ENCODE results near the gene LARP6.

The LARP6 gene

GRCh38 chr15:70857562-70858285 lies 3.8 kb upstream of the LARP6 start:
- TF ChIP-seq CTCF (conservative IDR thresholded peaks at IDR 0.05; ENCODE audit: low read depth, low read length): no peak
- H3K4me3 ChIP-seq (ENCODE audit: low read length): no peak overlapping the region
- DNase-seq (ENCODE audit: low read depth): no peak

GRCh38 chr15:70856884-70857561 lies 3.1 kb upstream of the LARP6 start:
- no peak overlapping the region for H3K4me3 ChIP-seq (ENCODE audit: low read length)
- DNase-seq (ENCODE audit: low read depth): peak; percentile 91
- no peak for TF ChIP-seq CTCF (conservative IDR thresholded peaks at IDR 0.05; ENCODE audit: low read depth, low read length)

GRCh38 chr15:70856177-70856883 lies 2.4 kb upstream of the LARP6 start:
- no peak for DNase-seq (ENCODE audit: low read depth)
- H3K4me3 ChIP-seq (ENCODE audit: low read length): no peak overlapping the region
- no peak for TF ChIP-seq CTCF (conservative IDR thresholded peaks at IDR 0.05; ENCODE audit: low read depth, low read length)

GRCh38 chr15:70855764-70856163 lies 1.8 kb upstream of the LARP6 start:
- DNase-seq (ENCODE audit: low read depth): no peak
- TF ChIP-seq CTCF (conservative IDR thresholded peaks at IDR 0.05; ENCODE audit: low read depth, low read length): no peak
- H3K4me3 ChIP-seq (ENCODE audit: low read length): no peak overlapping the region

- no peak for DNase-seq (ENCODE audit: low read depth)
- H3K4me3 ChIP-seq (ENCODE audit: low read length): peak overlapping the region; percentile 77
These were observed 664 bp upstream of the LARP6 start for GRCh38 chr15:70854666-70854976.

GRCh38 chr15:70853318-70853972 lies 512 bp downstream of the LARP6 start:
- no peak for DNase-seq (ENCODE audit: low read depth)
- H3K4me3 ChIP-seq (ENCODE audit: low read length): peak overlapping the region; percentile 77
- no peak for TF ChIP-seq CTCF (conservative IDR thresholded peaks at IDR 0.05; ENCODE audit: low read depth, low read length)

More at GRCh38 chr15:70854666-70854976, 664 bp upstream of the LARP6 start:
- peak; percentile 17 for TF ChIP-seq CTCF (conservative IDR thresholded peaks at IDR 0.05; ENCODE audit: low read depth, low read length)
